ENCODE data around the gene SLC16A5. TPM values are rescaled to one million over a fixed set of nuclear protein-coding genes. Genes with fewer than 3 reads are reported as not detected.

SLC16A5 gene
- total and polyA plus RNA-seq, 10 of the 15 experiments (the other 5 are each of a cell fraction or from before 2014, with no cell fraction given): 0.03 to 3.1 (median 0.96) TPM

GRCh38 chr17:75046407-75047289 lies 41.1 kb upstream of the SLC16A5 start, which contains the start of the genes ATP5PD and KCTD2 (continued):
- TF ChIP-seq MAX (IDR thresholded peaks at IDR 0.05; ENCODE audit: low read depth, low read length): no peak
- TF ChIP-seq ZNF274 (IDR thresholded peaks at IDR 0.05; ENCODE audit: insufficient read depth, insufficient read length): no peak
- TF ChIP-seq USF1 (IDR thresholded peaks at IDR 0.05; ENCODE audit: borderline replicate concordance, extremely low read length, insufficient read depth, low read depth, low read length): peak; percentile 2
- peak; percentile 75; the same call in 1 of the 2 replicates for TF ChIP-seq ZNF207 (IDR thresholded peaks at IDR 0.05; ENCODE audit: borderline replicate concordance)
- peak; percentile 62 for TF ChIP-seq E4F1 (IDR thresholded peaks at IDR 0.05; ENCODE audit: borderline replicate concordance, partially characterized antibody)
- peak; percentile 98 for TF ChIP-seq JUND (IDR thresholded peaks at IDR 0.05; ENCODE audit: low read depth, low read length)
- no peak for TF ChIP-seq ETV6 (conservative IDR thresholded peaks at IDR 0.05 in 1 of 2, IDR thresholded peaks at IDR 0.05 in 1 of 2; ENCODE audit: borderline replicate concordance in 1 of 2, low read depth in 1 of 2)
- 0 out of 2 replicates have a peak, but pooled peaks have one; percentile 19 for TF ChIP-seq CBFB (IDR thresholded peaks at IDR 0.05; ENCODE audit: low read depth)
- no peak for TF ChIP-seq NRF1 (conservative IDR thresholded peaks at IDR 0.05; ENCODE audit: low read depth, low read length)
- no peak for TF ChIP-seq ZSCAN29 (IDR thresholded peaks at IDR 0.05)
- TF ChIP-seq IKZF2 (IDR thresholded peaks at IDR 0.05): peak in 1 of 2 experiments; percentile 13; a peak in 1 of 4 replicates
- peak; percentile 95 for TF ChIP-seq NFYB (IDR thresholded peaks at IDR 0.05; ENCODE audit: insufficient read depth, low read depth, low read length)
- TF ChIP-seq SP1 (IDR thresholded peaks at IDR 0.05; ENCODE audit: low read depth, low read length): peak; percentile 96
- TF ChIP-seq ZNF24 (IDR thresholded peaks at IDR 0.05): no peak
- peak; percentile 68 for TF ChIP-seq IKZF1 (conservative IDR thresholded peaks at IDR 0.05)
- TF ChIP-seq RBBP5 (conservative IDR thresholded peaks at IDR 0.05): no peak
- TF ChIP-seq SRF (IDR thresholded peaks at IDR 0.05; ENCODE audit: low read depth in 2 of 2, low read length in 2 of 2): 0 out of 4 replicates have a peak, but pooled peaks of 1 of the 2 experiments have one; percentile 2
- no peak for TF ChIP-seq TCF7 (IDR thresholded peaks at IDR 0.05; ENCODE audit: borderline replicate concordance)
- TF ChIP-seq WRNIP1 (IDR thresholded peaks at IDR 0.05; ENCODE audit: borderline replicate concordance, low read depth, low read length): no peak
- TF ChIP-seq EGR1 (IDR thresholded peaks at IDR 0.05; ENCODE audit: borderline replicate concordance in 1 of 2, low read depth in 2 of 2, low read length in 2 of 2): peak in 1 of 2 experiments; percentile 94; a peak in 2 of 3 replicates
- TF ChIP-seq SREBF1 (IDR thresholded peaks at IDR 0.05; ENCODE audit: low read length): peak; percentile 86
- TF ChIP-seq EED (IDR thresholded peaks at IDR 0.05; ENCODE audit: low read depth): no peak
- TF ChIP-seq, protein P1, sequence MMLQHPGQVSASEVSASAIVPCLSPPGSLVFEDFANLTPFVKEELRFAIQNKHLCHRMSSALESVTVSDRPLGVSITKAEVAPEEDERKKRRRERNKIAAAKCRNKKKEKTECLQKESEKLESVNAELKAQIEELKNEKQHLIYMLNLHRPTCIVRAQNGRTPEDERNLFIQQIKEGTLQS (IDR thresholded peaks at IDR 0.05; ENCODE audit: borderline replicate concordance, extremely low read depth, low read depth, low read length): no peak
- 0 out of 3 replicates have a peak, but pooled peaks have one; percentile 8 for TF ChIP-seq POU2F2 (IDR thresholded peaks at IDR 0.05; ENCODE audit: borderline replicate concordance, low read depth, low read length)
